ENCODE measurements around the gene FNDC3A.
"Not testable (repeated sequence)": the region's sequence is repeated elsewhere in the genome, so short reads cannot be mapped to it uniquely, and the experiment has no call there.

Gene FNDC3A

DNA sequence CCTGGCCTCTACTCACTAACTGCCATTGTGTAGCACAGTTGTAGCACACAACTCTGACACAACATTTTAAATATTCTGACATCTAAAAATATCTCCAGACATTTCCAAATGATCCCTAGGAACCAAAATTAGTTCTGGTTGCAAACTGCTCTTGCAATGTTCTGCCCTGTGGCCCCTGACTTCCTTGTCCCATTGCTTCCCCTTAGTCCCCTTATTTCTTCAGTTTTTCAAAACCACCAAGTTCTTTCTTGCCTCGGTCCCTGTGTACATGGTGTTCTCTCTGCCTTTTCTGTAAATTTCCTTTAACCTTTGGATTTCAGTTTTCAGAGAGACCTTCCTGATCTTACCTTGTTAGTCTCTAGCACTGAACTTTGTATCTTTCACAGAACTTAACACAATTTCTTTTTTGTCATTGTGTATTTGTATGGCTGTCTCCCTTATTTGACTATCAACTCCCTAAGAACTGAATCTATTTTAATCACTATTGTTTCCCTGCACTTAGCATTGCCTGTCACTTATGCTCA lies 156.8 kb downstream of the FNDC3A start:
- WGBS (ENCODE audit: insufficient coverage, insufficient read length), result no CpG with 5 or more reads among the region's 1 CpG
- peaks cover 5% of the 10 kb centered on the region; the same call in 1 of the 2 replicates for H3K36me3 ChIP-seq (ENCODE audit: control insufficient read depth, insufficient read depth, low read length)
- DNase-seq (ENCODE audit: low read depth, low spot score), result no peak

DNA sequence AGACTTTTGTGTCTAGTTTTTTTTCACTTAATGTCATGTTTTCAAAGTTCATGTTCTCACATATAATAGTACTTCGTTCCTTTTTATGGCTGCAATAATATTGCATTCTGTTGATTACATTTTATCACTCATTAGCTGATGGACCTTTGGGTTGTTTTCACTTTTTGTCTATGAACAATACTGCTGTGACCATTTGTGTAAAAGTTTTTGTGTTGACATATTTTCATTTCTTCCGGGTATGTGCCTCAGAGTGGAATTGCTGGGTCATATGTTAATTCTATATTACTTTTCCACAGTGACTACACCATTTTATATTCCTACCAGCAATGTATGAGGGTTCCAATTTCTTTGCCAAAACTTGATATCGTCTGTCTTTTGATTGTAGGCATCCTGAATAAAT lies 158.6 kb downstream of the FNDC3A start:
- Histone ChIP-seq H3K4me3 (ENCODE audit: low read length) (no peak overlapping the region), H3K9me3 (ENCODE audit: control insufficient read depth, insufficient read depth, low read length) (no peaks in the 10 kb centered on the region), H3K36me3 (ENCODE audit: control insufficient read depth, insufficient read depth, low read length) (peaks cover 5% of the 10 kb centered on the region; the same call in 1 of the 2 replicates), H3K27ac (ENCODE audit: low read length) (no peak overlapping the region), H3K27me3 (ENCODE audit: control insufficient read depth, insufficient read depth, low read length) (no peaks in the 10 kb centered on the region), H3K4me1 (ENCODE audit: control insufficient read depth, insufficient read depth, low read length) (no peaks in the 10 kb centered on the region)
- no CpG with 5 or more reads among the region's 3 CpGs for WGBS (ENCODE audit: insufficient coverage, insufficient read length)
- no peak for DNase-seq (ENCODE audit: low read depth, low spot score)

More for the DNA sequence above, 156.8 kb downstream of the FNDC3A start:
- no peaks in the 10 kb centered on the region for H3K9me3 ChIP-seq (ENCODE audit: control insufficient read depth, insufficient read depth, low read length)
- no peak overlapping the region for H3K4me3 ChIP-seq (ENCODE audit: low read length)
- no peak overlapping the region for H3K27ac ChIP-seq (ENCODE audit: low read length)
- H3K27me3 ChIP-seq (ENCODE audit: control insufficient read depth, insufficient read depth, low read length), result no peaks in the 10 kb centered on the region
- H3K4me1 ChIP-seq (ENCODE audit: control insufficient read depth, insufficient read depth, low read length), result peaks cover 1% of the 10 kb centered on the region; the same call in 1 of the 2 replicates

DNA sequence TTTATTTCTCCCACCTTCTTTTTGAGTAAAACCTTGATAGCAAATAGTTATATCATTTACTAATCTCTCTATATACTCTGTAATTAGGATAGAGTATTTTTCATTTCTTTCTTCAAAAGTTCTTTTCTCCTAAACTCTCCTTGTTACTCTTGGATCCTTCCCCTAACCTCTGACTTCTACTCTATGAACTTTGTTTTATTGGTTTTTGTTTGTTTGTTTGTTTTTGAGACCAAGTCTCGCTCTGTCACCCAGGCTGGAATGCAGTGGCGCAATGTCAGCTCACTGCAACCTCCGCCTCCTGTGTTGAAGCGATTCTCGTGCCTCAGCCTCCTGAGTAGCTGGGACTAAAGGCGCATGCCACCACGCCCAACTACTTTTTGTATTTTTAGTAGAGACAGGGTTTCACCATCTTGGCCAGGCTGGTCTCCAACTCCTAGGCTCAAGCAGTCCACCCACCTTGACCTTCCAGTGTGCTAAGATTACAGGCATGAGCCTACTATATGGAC lies 161.5 kb downstream of the FNDC3A start:
- H3K27me3 ChIP-seq (ENCODE audit: control insufficient read depth, insufficient read depth, low read length); H3K36me3 ChIP-seq (ENCODE audit: control insufficient read depth, insufficient read depth, low read length); H3K27ac ChIP-seq (ENCODE audit: low read length); H3K4me1 ChIP-seq (ENCODE audit: control insufficient read depth, insufficient read depth, low read length); H3K4me3 ChIP-seq (ENCODE audit: low read length); DNase-seq (ENCODE audit: low read depth, low spot score); H3K9me3 ChIP-seq (ENCODE audit: control insufficient read depth, insufficient read depth, low read length): not testable (repeated sequence)
- WGBS (ENCODE audit: insufficient coverage, insufficient read length), result no CpG with 5 or more reads among the region's 7 CpGs

DNA sequence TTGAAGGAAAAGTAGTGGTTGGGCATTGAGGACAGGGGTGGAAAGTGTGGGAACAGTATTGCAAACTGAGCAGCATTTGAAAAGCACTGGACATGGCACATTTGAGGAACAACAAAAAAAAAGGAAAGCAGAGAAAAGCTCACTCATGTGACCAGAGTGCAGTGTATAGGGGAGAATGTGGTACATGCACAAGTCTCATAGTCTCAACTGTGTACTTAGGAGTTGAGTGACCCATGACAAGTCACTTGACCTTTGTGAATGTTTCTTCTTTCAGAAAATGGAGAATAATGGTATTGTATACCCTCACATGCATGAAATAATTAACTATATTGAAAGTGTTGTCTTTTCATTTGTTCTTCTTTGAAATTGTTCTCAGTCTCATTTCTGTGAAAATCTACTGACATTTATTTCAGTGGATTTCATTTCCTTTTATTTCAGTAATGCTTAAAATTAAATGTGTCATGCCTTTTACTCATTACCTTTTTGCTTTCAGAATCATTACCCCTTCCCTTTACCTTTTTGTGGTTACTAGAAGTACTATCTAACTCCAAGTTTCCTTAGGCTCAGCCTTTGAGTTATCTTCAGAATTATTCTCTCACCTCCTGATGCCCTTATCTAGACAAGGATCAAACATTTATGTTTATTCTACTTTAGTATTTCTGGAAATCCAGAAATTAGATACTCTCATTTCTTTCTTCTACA lies 165.3 kb downstream of the FNDC3A start:
- Histone ChIP-seq H3K4me1 (ENCODE audit: control insufficient read depth, insufficient read depth, low read length) (no peaks in the 10 kb centered on the region), H3K27ac (ENCODE audit: low read length) (no peak overlapping the region), H3K27me3 (ENCODE audit: control insufficient read depth, insufficient read depth, low read length) (no peaks in the 10 kb centered on the region), H3K9me3 (ENCODE audit: control insufficient read depth, insufficient read depth, low read length) (no peaks in the 10 kb centered on the region), H3K4me3 (ENCODE audit: low read length) (no peak overlapping the region), H3K36me3 (ENCODE audit: control insufficient read depth, insufficient read depth, low read length) (no peaks in the 10 kb centered on the region; the same call in 1 of the 2 replicates)
- DNase-seq (ENCODE audit: low read depth, low spot score), result no peak

DNA sequence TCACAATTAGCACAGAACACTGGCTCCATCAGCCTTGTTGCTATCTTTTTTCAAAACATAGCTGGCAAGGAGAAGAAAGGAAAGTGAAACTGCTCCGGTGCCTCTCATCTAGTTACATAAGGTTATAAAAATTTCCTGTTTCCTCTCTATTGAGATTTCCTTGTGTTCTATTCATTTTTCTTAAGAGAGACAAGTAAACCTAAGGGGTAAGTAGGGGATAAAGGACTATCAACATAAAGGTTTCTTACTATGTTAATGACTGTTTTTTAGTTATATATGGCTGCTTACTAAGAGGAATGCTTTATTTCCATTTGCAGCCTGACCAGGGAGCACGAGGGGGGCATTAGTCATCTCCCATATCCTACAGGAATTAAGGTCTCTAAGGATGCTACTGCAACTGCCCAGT lies 171.2 kb downstream of the FNDC3A start:
- Histone ChIP-seq H3K27me3 (ENCODE audit: control insufficient read depth, insufficient read depth, low read length) (no peaks in the 10 kb centered on the region), H3K4me3 (ENCODE audit: low read length) (no peak overlapping the region), H3K9me3 (ENCODE audit: control insufficient read depth, insufficient read depth, low read length) (no peaks in the 10 kb centered on the region), H3K27ac (ENCODE audit: low read length) (no peak overlapping the region), H3K36me3 (ENCODE audit: control insufficient read depth, insufficient read depth, low read length) (no peaks in the 10 kb centered on the region), H3K4me1 (ENCODE audit: control insufficient read depth, insufficient read depth, low read length) (no peaks in the 10 kb centered on the region)
- no CpG with 5 or more reads among the region's 2 CpGs for WGBS (ENCODE audit: insufficient coverage, insufficient read length)
- DNase-seq (ENCODE audit: low read depth, low spot score), result no peak

DNA sequence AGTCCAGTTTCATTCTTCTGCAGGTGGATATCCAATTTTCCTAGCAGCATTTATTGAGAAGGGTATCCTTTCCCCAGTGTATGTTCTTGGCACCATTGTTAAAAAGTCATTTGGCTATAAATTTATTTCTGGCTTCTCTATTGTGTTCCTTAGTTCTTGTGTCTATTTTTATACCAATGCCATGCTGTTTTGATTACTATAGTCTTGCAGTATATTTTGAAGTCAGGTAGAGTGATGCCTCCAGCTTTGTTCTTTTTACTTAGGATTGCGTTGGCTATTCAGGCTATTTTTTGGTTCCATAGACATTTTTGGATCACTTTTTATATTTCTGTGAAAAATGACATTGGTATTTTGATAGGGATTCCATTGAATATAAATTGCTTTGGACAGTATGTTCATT lies 172.7 kb downstream of the FNDC3A start:
- Histone ChIP-seq H3K27me3 (ENCODE audit: control insufficient read depth, insufficient read depth, low read length) (no peaks in the 10 kb centered on the region), H3K9me3 (ENCODE audit: control insufficient read depth, insufficient read depth, low read length) (no peaks in the 10 kb centered on the region), H3K4me3 (ENCODE audit: low read length) (no peak overlapping the region), H3K4me1 (ENCODE audit: control insufficient read depth, insufficient read depth, low read length) (no peaks in the 10 kb centered on the region), H3K36me3 (ENCODE audit: control insufficient read depth, insufficient read depth, low read length) (no peaks in the 10 kb centered on the region), H3K27ac (ENCODE audit: low read length) (no peak overlapping the region)
- DNase-seq (ENCODE audit: low read depth, low spot score), result no peak
- whole genome bisulfite sequencing (ENCODE audit: insufficient coverage, insufficient read length), result no CpG with 5 or more reads among the region's 1 CpG

DNA sequence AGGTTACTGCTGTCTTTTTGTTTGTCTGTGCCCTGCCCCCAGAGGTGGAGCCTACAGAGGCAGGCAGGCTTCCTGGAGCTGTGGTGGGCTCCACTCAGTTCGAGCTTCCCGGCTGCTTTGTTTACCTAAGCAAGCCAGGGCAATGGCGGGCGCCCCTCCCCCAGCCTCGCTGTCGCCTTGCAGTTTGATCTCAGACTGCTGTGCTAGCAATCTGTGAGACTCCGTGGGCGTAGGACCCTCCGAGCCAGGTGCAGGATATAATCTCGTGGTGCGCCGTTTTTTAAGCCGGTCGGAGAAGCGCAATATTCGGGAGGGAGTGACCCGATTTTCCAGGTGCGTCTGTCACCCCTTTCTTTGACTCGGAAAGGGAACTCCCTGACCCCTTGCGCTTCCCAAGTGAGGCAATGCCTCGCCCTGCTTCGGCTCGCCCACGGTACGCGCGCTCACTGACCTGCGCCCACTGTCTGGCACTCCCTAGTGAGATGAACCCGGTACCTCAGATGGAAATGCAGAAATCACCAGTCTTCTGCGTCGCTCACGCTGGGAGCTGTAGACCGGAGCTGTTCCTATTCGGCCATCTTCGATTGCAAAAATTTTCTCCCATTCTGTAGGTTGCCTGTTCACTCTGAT lies 182.4 kb downstream of the FNDC3A start:
- not testable (repeated sequence) for DNase-seq (ENCODE audit: low read depth, low spot score); H3K9me3 ChIP-seq (ENCODE audit: control insufficient read depth, insufficient read depth, low read length); H3K4me1 ChIP-seq (ENCODE audit: control insufficient read depth, insufficient read depth, low read length); H3K36me3 ChIP-seq (ENCODE audit: control insufficient read depth, insufficient read depth, low read length); H3K4me3 ChIP-seq (ENCODE audit: low read length); H3K27me3 ChIP-seq (ENCODE audit: control insufficient read depth, insufficient read depth, low read length); H3K27ac ChIP-seq (ENCODE audit: low read length)
- no CpG with 5 or more reads among the region's 35 CpGs for WGBS (ENCODE audit: insufficient coverage, insufficient read length)

DNA sequence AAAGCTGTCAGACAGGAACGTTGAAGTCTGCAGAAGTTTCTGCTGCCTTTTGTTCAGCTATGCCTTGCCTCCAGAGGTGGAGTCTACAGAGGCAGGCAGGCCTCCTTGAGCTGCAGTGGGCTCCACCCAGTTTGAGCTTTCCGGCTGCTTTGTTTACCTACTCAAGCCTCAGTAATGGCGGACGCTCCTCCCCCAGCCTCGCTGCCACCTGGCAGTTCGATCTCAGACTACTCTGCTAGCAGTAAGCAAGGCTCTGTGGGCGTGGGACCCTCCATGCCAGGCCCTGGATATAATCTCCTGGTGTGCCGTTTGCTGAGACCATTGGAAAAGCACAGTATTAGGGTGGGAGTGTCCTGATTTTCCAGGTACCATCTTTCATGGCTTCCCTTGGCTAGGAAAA lies 187.4 kb downstream of the FNDC3A start:
- H3K4me1 ChIP-seq (ENCODE audit: control insufficient read depth, insufficient read depth, low read length); H3K4me3 ChIP-seq (ENCODE audit: low read length); H3K36me3 ChIP-seq (ENCODE audit: control insufficient read depth, insufficient read depth, low read length); H3K27ac ChIP-seq (ENCODE audit: low read length); DNase-seq (ENCODE audit: low read depth, low spot score); H3K9me3 ChIP-seq (ENCODE audit: control insufficient read depth, insufficient read depth, low read length); H3K27me3 ChIP-seq (ENCODE audit: control insufficient read depth, insufficient read depth, low read length): not testable (repeated sequence)
- no CpG with 5 or more reads among the region's 8 CpGs for WGBS (ENCODE audit: insufficient coverage, insufficient read length)

DNA sequence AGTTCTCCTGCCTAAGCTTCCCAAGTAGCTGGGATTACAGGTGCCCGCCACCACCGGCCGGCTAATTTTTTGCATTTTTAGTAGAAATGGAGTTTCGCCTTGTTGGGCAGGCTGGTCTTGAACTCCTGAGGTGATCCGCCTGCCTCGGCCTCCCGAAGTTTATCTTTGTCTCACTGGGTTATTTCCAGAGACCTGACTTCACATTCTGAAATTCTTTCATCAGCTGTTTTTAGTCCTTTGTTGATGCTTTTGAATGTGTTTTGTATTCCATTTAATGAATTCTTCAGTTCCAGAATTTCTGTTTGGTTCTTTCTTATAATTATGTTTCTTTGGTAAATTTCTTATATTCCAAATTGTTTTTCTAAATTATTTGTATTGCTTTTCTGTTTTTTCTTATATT lies 189.0 kb downstream of the FNDC3A start:
- Histone ChIP-seq H3K4me3 (ENCODE audit: low read length) (no peak overlapping the region), H3K27ac (ENCODE audit: low read length) (no peak overlapping the region), H3K27me3 (ENCODE audit: control insufficient read depth, insufficient read depth, low read length) (no peaks in the 10 kb centered on the region), H3K4me1 (ENCODE audit: control insufficient read depth, insufficient read depth, low read length) (no peaks in the 10 kb centered on the region), H3K9me3 (ENCODE audit: control insufficient read depth, insufficient read depth, low read length) (no peaks in the 10 kb centered on the region), H3K36me3 (ENCODE audit: control insufficient read depth, insufficient read depth, low read length) (0 out of 2 replicates have a peak, but pooled peaks cover 7% of the 10 kb centered on the region)
- WGBS (ENCODE audit: insufficient coverage, insufficient read length), result no CpG with 5 or more reads among the region's 7 CpGs
- no peak for DNase-seq (ENCODE audit: low read depth, low spot score)

DNA sequence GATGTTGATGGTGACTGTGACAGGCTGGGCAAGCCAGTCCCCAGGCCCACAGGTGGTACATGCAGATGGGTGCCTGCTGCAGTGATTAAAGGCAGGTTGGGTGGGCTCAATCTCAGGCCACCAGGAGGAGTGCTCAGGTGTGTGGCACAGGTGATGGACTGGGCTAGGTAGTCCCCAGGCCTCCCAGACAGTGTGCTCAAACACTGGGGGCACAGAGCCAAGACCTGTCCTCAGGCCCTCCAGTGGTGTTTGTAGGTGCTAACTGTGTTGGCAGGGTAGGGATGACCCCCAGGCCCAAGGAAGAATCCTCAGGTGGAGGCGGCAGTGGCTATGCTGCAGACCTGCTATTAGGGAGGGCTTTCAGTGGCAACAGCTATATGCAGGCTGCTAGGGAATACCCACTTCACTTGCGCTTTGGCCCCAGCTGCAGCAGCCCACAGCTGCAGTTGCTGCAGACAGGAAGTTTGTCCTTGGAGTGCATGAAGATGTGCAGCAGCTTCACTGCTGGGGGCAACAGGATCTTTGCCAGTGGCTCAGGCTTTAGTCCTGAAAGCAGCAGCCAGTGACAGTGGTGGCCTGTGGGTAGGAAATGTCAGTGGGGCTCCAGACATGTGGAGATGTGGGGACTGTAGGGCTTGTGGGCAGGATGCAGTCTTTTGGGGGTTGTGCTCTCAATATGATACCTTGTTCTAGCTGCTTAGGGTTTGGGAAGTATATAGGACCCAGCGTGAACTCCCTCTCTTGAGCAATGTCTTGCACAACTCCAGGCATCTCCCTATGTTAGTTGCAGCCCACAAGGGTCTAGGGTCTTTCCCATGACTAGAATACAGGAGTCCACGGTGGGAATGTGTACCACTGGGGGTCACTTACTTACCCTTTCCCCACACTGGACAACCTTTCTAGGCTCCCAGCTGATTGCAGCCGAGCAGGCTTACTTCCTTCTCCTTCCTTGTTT lies 190.4 kb downstream of the FNDC3A start:
- Histone ChIP-seq H3K27me3 (ENCODE audit: control insufficient read depth, insufficient read depth, low read length) (no peaks in the 10 kb centered on the region), H3K4me3 (ENCODE audit: low read length) (no peak overlapping the region), H3K36me3 (ENCODE audit: control insufficient read depth, insufficient read depth, low read length) (0 out of 2 replicates have a peak, but pooled peaks cover 7% of the 10 kb centered on the region), H3K4me1 (ENCODE audit: control insufficient read depth, insufficient read depth, low read length) (no peaks in the 10 kb centered on the region), H3K9me3 (ENCODE audit: control insufficient read depth, insufficient read depth, low read length) (no peaks in the 10 kb centered on the region), H3K27ac (ENCODE audit: low read length) (no peak overlapping the region)
- no CpG with 5 or more reads among the region's 5 CpGs for WGBS (ENCODE audit: insufficient coverage, insufficient read length)
- no peak for DNase-seq (ENCODE audit: low read depth, low spot score)
